H9 (cell line): Measurements from ENCODE around the gene MFSD6. TPM values are rescaled to one million over a fixed set of nuclear protein-coding genes. Genes with fewer than 3 reads are reported as not detected.

ENCODE experiments used
- DNase-seq: peaks from one replicate; pipeline ENCODE4 v3.0.0-alpha.2; 2017
- H2AFZ ChIP-seq: one replicate; pipeline ENCODE4 v1.6.1; 2013; ENCODE audit warnings: mild to moderate bottlenecking, low read length, control low read depth, moderate library complexity
- H2AK5ac ChIP-seq: 2 replicates; pipeline ENCODE4 v1.6.1; 2013; ENCODE audit warnings: low read length, control low read depth, mixed read lengths; ENCODE audit not compliant: insufficient read length
- H2BK120ac ChIP-seq: one replicate; pipeline ENCODE4 v1.6.1; 2013; ENCODE audit warnings: low read depth, mild to moderate bottlenecking, low read length, control low read depth, inconsistent platforms; ENCODE audit not compliant: poor library complexity, severe bottlenecking
- H2BK12ac ChIP-seq: 2 replicates; pipeline ENCODE4 v1.6.1; 2013; ENCODE audit warnings: low read length, control low read depth, mixed read lengths, low read depth; ENCODE audit not compliant: insufficient read length
- H2BK15ac ChIP-seq: 2 replicates; pipeline ENCODE4 v1.6.1; 2013; ENCODE audit warnings: low read depth, low read length, control low read depth
- H2BK20ac ChIP-seq: one replicate; pipeline ENCODE4 v1.6.1; 2013; ENCODE audit warnings: low read depth, mild to moderate bottlenecking, low read length, control low read depth, inconsistent platforms; ENCODE audit not compliant: poor library complexity, severe bottlenecking
- H2BK5ac ChIP-seq: 2 replicates; pipeline ENCODE4 v1.6.1; 2013; ENCODE audit warnings: low read length, control low read depth, mixed read lengths; ENCODE audit not compliant: insufficient read length
- H3K14ac ChIP-seq: 2 replicates; pipeline ENCODE4 v1.6.1; 2013; ENCODE audit warnings: low read length, control low read depth; ENCODE audit not compliant: insufficient read depth
- H3K18ac ChIP-seq: 2 replicates; pipeline ENCODE4 v1.6.1; 2013; ENCODE audit warnings: low read depth, mild to moderate bottlenecking, mixed read lengths, low read length, control low read depth; ENCODE audit not compliant: insufficient read length
- H3K23ac ChIP-seq: 2 replicates; pipeline ENCODE4 v1.6.1; 2013; ENCODE audit warnings: low read length, control low read depth, mixed read lengths, low read depth; ENCODE audit not compliant: insufficient read length
- H3K23me2 ChIP-seq: 2 replicates; pipeline ENCODE4 v1.6.1; 2013; ENCODE audit warnings: low read depth, mild to moderate bottlenecking, mixed read lengths, low read length, control low read depth; ENCODE audit not compliant: insufficient read length, poor library complexity, severe bottlenecking
- H3K27ac ChIP-seq: 2 replicates; pipeline ENCODE4 v1.5.1; 2013; ENCODE audit warnings: low read length, control low read depth, mixed read lengths, low read depth; ENCODE audit not compliant: insufficient read length
- H3K27me3 ChIP-seq: 2 replicates; pipeline ENCODE4 v1.6.1; 2013; ENCODE audit warnings: low read length, control low read depth, inconsistent platforms; ENCODE audit not compliant: insufficient read depth
- H3K4ac ChIP-seq: 2 replicates; pipeline ENCODE4 v1.6.1; 2013; ENCODE audit warnings: low read depth, mild to moderate bottlenecking, control low read depth, inconsistent platforms, low read length, moderate library complexity
- H3K4me1 ChIP-seq: 2 replicates; pipeline ENCODE4 v1.6.1; 2013; ENCODE audit warnings: low read length, control low read depth, inconsistent platforms; ENCODE audit not compliant: insufficient read depth
- H3K4me2 ChIP-seq: 2 replicates; pipeline ENCODE4 v1.6.1; 2013; ENCODE audit warnings: low read length, control low read depth, mixed read lengths; ENCODE audit not compliant: insufficient read length, insufficient read depth
- H3K56ac ChIP-seq: 2 replicates; pipeline ENCODE4 v1.6.1; 2013; ENCODE audit warnings: low read depth, mild to moderate bottlenecking, mixed read lengths, low read length, control low read depth; ENCODE audit not compliant: insufficient read length
- H3K79me1 ChIP-seq: 2 replicates; pipeline ENCODE4 v1.6.1; 2013; ENCODE audit warnings: low read depth, mild to moderate bottlenecking, moderate library complexity, low read length, control low read depth, inconsistent platforms; ENCODE audit not compliant: insufficient read depth, poor library complexity, severe bottlenecking
- H3K79me2 ChIP-seq: 2 replicates; pipeline ENCODE4 v1.6.1; 2013; ENCODE audit warnings: low read length, control low read depth, inconsistent platforms; ENCODE audit not compliant: insufficient read depth
- H3K9ac ChIP-seq: 2 replicates; pipeline ENCODE4 v1.6.1; 2013; ENCODE audit warnings: low read length, control low read depth, mixed read lengths; ENCODE audit not compliant: insufficient read length; ENCODE audit errors: extremely low read depth
- H3K9me3 ChIP-seq: one replicate; pipeline ENCODE4 v1.6.1; 2013; ENCODE audit warnings: low read depth, low read length, inconsistent platforms; ENCODE audit not compliant: control insufficient read depth
- H3T11ph ChIP-seq: one replicate; pipeline ENCODE4 v1.6.1; 2013; ENCODE audit warnings: mild to moderate bottlenecking, low read length, control low read depth, inconsistent platforms
- H4K20me1 ChIP-seq: one replicate; pipeline ENCODE4 v1.6.1; 2013; ENCODE audit not compliant: control insufficient read depth, insufficient read length, insufficient read depth
- H4K5ac ChIP-seq: 2 replicates; pipeline ENCODE4 v1.6.1; 2013; ENCODE audit warnings: low read depth, mild to moderate bottlenecking, mixed read lengths, low read length, control low read depth; ENCODE audit not compliant: insufficient read length
- H4K8ac ChIP-seq: replicated peaks from 2 replicates; pipeline ENCODE4 v1.6.1; 2013; ENCODE audit warnings: low read length, control low read depth, mixed read lengths, low read depth; ENCODE audit not compliant: insufficient read length
- H4K91ac ChIP-seq: 2 replicates; pipeline ENCODE4 v1.6.1; 2013; ENCODE audit warnings: low read depth, mild to moderate bottlenecking, moderate library complexity, mixed read lengths, low read length, control low read depth; ENCODE audit not compliant: insufficient read length
- H3K27ac Mint-ChIP-seq, 3 experiments: 2 replicates in 2 of 3; 3 replicates in 1 of 3; pipeline ENCODE4 v1.8.0; 2020 to 2021; ENCODE audit warnings: mixed read lengths in 3 of 3, mild to moderate bottlenecking in 1 of 3, moderate library complexity in 1 of 3
- H3K27me3 Mint-ChIP-seq: 2 replicates; pipeline ENCODE4 v1.8.0; 2021; ENCODE audit warnings: low read depth, mild to moderate bottlenecking, moderate library complexity, mixed read lengths
- H3K36me3 Mint-ChIP-seq, 3 experiments: 2 replicates in 2 of 3; 3 replicates in 1 of 3; pipeline ENCODE4 v1.8.0; 2020 to 2021; ENCODE audit warnings: low read depth in 3 of 3, mixed read lengths in 3 of 3; ENCODE audit not compliant: insufficient read depth in 1 of 3
- H3K4me1 Mint-ChIP-seq, 2 experiments: 2 replicates each; pipeline ENCODE4 v1.8.0; 2020; ENCODE audit warnings: mixed read lengths in 2 of 2
- H3K4me3 Mint-ChIP-seq, 2 experiments: 2 replicates in 1 of 2; 3 replicates in 1 of 2; pipeline ENCODE4 v1.8.0; 2020 to 2021; ENCODE audit warnings: mild to moderate bottlenecking in 2 of 2, mixed read lengths in 2 of 2, moderate library complexity in 1 of 2
- H3K9me3 Mint-ChIP-seq, 2 experiments: 2 replicates in 1 of 2; 3 replicates in 1 of 2; pipeline ENCODE4 v1.8.0; 2020; ENCODE audit warnings: mild to moderate bottlenecking in 2 of 2, mixed read lengths in 2 of 2, moderate library complexity in 1 of 2
- total RNA-seq: library from RNA; stranded (reverse); gene quantifications from 2 replicates; pipeline ENCODE4 v1.2.1, GENCODE V29; 2021
- TF ChIP-seq, protein P1 (sequence below): fragments of 200-600 bp; sonication (generic); conservative IDR thresholded peaks from 3 replicates; pipeline ENCODE4 v1.8.0; 2021; ENCODE audit warnings: antibody characterized with exemption, mild to moderate bottlenecking

The MFSD6 gene
- total RNA-seq, 1 experiment from 2014 or later, result 4.0 TPM

DNA sequence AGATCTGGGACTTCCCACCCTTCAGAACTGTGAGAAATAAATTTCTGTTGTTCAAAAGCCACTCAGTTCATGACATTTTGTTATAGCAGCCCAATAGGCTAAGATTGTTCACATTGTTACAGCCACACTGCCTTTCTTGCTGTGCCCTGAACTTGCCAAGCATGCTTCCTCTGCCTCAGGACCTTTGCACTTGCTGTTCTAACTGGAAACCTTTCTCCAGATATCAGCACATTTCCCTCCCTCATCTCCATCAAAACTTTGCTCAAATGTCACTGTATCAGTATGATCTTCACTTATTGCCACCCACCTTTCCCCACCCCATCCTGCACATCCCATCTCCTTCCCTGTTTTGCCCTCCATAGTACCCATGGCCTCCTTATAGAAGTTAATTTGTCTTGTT is 32.1 kb upstream of the MFSD6 start:
- Mint-ChIP-seq H3K4me1 (0 out of 4 replicates have a peak, but pooled peaks cover 0 to 4% of the 10 kb centered on the region in 2 experiments), H3K27ac (no peak overlapping the region), H3K36me3 (no peaks in the 10 kb centered on the region), H3K27me3 (no peaks in the 10 kb centered on the region; the same call in 1 of the 2 replicates), H3K9me3 (no peaks in the 10 kb centered on the region; a peak in 1 of 5 replicates), H3K4me3 (no peak overlapping the region)
- H2BK5ac ChIP-seq, result no peak overlapping the region
- H2AK5ac ChIP-seq, result no peak overlapping the region
- H3K27ac ChIP-seq, result no peak overlapping the region
- H4K91ac ChIP-seq, result no peak overlapping the region
- no peak overlapping the region for H4K8ac ChIP-seq
- no peaks in the 10 kb centered on the region for H3K27me3 ChIP-seq
- H3K79me2 ChIP-seq, result no peaks in the 10 kb centered on the region
- no peaks in the 10 kb centered on the region for H4K20me1 ChIP-seq
- H2BK120ac ChIP-seq, result no peak overlapping the region
- no peak overlapping the region for H3K14ac ChIP-seq
- H3K18ac ChIP-seq, result no peak overlapping the region
- no peak overlapping the region for H3K4ac ChIP-seq
- H3K23me2 ChIP-seq, result no peaks in the 10 kb centered on the region
- no peak overlapping the region for H3K56ac ChIP-seq
- DNase-seq, result no peak
- TF ChIP-seq, protein P1, sequence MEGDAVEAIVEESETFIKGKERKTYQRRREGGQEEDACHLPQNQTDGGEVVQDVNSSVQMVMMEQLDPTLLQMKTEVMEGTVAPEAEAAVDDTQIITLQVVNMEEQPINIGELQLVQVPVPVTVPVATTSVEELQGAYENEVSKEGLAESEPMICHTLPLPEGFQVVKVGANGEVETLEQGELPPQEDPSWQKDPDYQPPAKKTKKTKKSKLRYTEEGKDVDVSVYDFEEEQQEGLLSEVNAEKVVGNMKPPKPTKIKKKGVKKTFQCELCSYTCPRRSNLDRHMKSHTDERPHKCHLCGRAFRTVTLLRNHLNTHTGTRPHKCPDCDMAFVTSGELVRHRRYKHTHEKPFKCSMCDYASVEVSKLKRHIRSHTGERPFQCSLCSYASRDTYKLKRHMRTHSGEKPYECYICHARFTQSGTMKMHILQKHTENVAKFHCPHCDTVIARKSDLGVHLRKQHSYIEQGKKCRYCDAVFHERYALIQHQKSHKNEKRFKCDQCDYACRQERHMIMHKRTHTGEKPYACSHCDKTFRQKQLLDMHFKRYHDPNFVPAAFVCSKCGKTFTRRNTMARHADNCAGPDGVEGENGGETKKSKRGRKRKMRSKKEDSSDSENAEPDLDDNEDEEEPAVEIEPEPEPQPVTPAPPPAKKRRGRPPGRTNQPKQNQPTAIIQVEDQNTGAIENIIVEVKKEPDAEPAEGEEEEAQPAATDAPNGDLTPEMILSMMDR, result no peak
- H3K9ac ChIP-seq, result no peak overlapping the region
- no peak overlapping the region for H3K4me2 ChIP-seq
- no peaks in the 10 kb centered on the region for H3K4me1 ChIP-seq
- H2BK15ac ChIP-seq, result no peak overlapping the region
- no peak overlapping the region for H3T11ph ChIP-seq
- H3K79me1 ChIP-seq, result no peaks in the 10 kb centered on the region
- H2BK12ac ChIP-seq, result no peak overlapping the region
- no peak overlapping the region for H2AFZ ChIP-seq
- H3K23ac ChIP-seq, result no peak overlapping the region
- no peaks in the 10 kb centered on the region for H3K9me3 ChIP-seq
- H2BK20ac ChIP-seq, result no peak overlapping the region
- H4K5ac ChIP-seq, result no peak overlapping the region
